A673 (cell line): ENCODE data around the gene KCNA2. TPM values are rescaled to one million over a fixed set of nuclear protein-coding genes. Genes with fewer than 3 reads are reported as not detected.

ENCODE experiments used
- BruUV-seq: library from RNA; stranded (reverse); fragments of 400-500 nt; replicated peaks from 2 replicates; lab custom pipeline; 2021; lab: Mats Ljungman, UMichigan
- CTCF ChIA-PET: fragments of 300-600 bp; sonication (Branson Sonifier 250); formaldehyde crosslinking; loops from one replicate; lab custom pipeline; 2022; ENCODE audit warnings: antibody characterized with exemption; lab: Charles Lee
- POLR2A ChIA-PET: fragments of 300-600 bp; sonication (Branson Sonifier 250); formaldehyde crosslinking; loops from one replicate; lab custom pipeline; 2022; ENCODE audit warnings: antibody characterized with exemption; ENCODE audit not compliant: low non-redundant PET; lab: Charles Lee
- DNase-seq: peaks from one replicate; pipeline ENCODE4 v3.0.0-alpha.2; 2015; ENCODE audit warnings: low spot score
- H3K27ac ChIP-seq: fragments of 200-600 bp; sonication (generic); 2 replicates; pipeline ENCODE4 v1.5.1; 2016; ENCODE audit warnings: mixed run types, low read depth, mild to moderate bottlenecking, mixed read lengths, antibody characterized with exemption, low read length; ENCODE audit not compliant: poor library complexity, severe bottlenecking
- H3K27me3 ChIP-seq: fragments of 200-600 bp; sonication (generic); replicated peaks from 2 replicates; pipeline ENCODE4 v1.6.1; 2017; ENCODE audit warnings: mixed run types, low read depth, mild to moderate bottlenecking, mixed read lengths, antibody characterized with exemption, low read length; ENCODE audit not compliant: insufficient read depth, poor library complexity
- H3K36me3 ChIP-seq: fragments of 200-600 bp; sonication (generic); 2 replicates; pipeline ENCODE4 v1.6.1; 2016; ENCODE audit warnings: mixed run types, mild to moderate bottlenecking, mixed read lengths, antibody characterized with exemption, low read length; ENCODE audit not compliant: insufficient read depth, poor library complexity, severe bottlenecking
- H3K4me1 ChIP-seq: fragments of 200-600 bp; sonication (generic); 2 replicates; pipeline ENCODE4 v1.6.1; 2017; ENCODE audit warnings: mixed run types, mild to moderate bottlenecking, mixed read lengths, antibody characterized with exemption, low read length; ENCODE audit not compliant: insufficient read depth, poor library complexity, severe bottlenecking
- H3K4me3 ChIP-seq: fragments of 200-600 bp; sonication (generic); 2 replicates; pipeline ENCODE4 v1.5.1; 2016; ENCODE audit warnings: low read depth, mixed run types, mild to moderate bottlenecking, mixed read lengths, low read length; ENCODE audit not compliant: poor library complexity, severe bottlenecking
- H3K9me3 ChIP-seq: fragments of 200-600 bp; sonication (generic); 2 replicates; pipeline ENCODE4 v1.6.1; 2016; ENCODE audit warnings: mixed run types, low read depth, mild to moderate bottlenecking, mixed read lengths, antibody characterized with exemption, low read length; ENCODE audit not compliant: poor library complexity, severe bottlenecking
- CTCF ChIP-seq: fragments of 300-800, 200-600 bp; sonication (generic); conservative IDR thresholded peaks from 2 replicates; pipeline ENCODE4 v1.5.1; 2017; ENCODE audit warnings: low read depth, mild to moderate bottlenecking, antibody characterized with exemption, low read length, moderate library complexity, mixed read lengths
- EZH2 ChIP-seq: fragments of 200-600 bp; sonication (generic); IDR thresholded peaks from 2 replicates; pipeline ENCODE4 v1.6.1; 2017; ENCODE audit warnings: borderline replicate concordance, low read depth, mild to moderate bottlenecking, mixed read lengths, antibody characterized with exemption, low read length; ENCODE audit not compliant: poor library complexity, severe bottlenecking
- intact Hi-C: fragments of 100-400 bp; cut with micrococcal nuclease; formaldehyde crosslinking; loops from one replicate; pipeline ENCODE4 v1.10.0; 2022; ENCODE audit not compliant: unreplicated experiment
- total RNA-seq: library from RNA; stranded (reverse); gene quantifications from 2 replicates; pipeline ENCODE4 v1.2.3, GENCODE V29; 2021

The KCNA2 gene
- total RNA-seq, 1 experiment from 2014 or later = 46.6 TPM

- intact Hi-C loops = no loop called here
- Histone ChIP-seq H3K4me3 (no peak overlapping the region), H3K27ac (no peak overlapping the region), H3K36me3 (no peaks in the 10 kb centered on the region), H3K27me3 (peaks cover 4% of the 10 kb centered on the region), H3K9me3 (no peaks in the 10 kb centered on the region), H3K4me1 (no peaks in the 10 kb centered on the region)
- BruUV-seq = no TSS peak
- DNase-seq = no peak
- TF ChIP-seq CTCF = no peak
- TF ChIP-seq EZH2 = no peak
- ChIA-PET CTCF (no interaction called here), POLR2A (interaction anchor here (0.5 kb wide), 1 partner anchor 537 kb away, joined by 3 read pairs; no protein-coding TSS in a partner anchor)
These were observed 24.4 kb downstream of the KCNA2 start for GRCh38 chr1:110581682-110582145.

- Histone ChIP-seq H3K4me3 (no peak overlapping the region), H3K4me1 (no peaks in the 10 kb centered on the region), H3K9me3 (no peaks in the 10 kb centered on the region), H3K36me3 (no peaks in the 10 kb centered on the region), H3K27me3 (peaks cover 4% of the 10 kb centered on the region), H3K27ac (no peak overlapping the region)
- ChIA-PET CTCF (no interaction called here), POLR2A (no interaction called here)
- no peak for DNase-seq
- TF ChIP-seq EZH2 (no peak), CTCF (no peak)
- intact Hi-C loops = no loop called here
- BruUV-seq = no TSS peak
These were observed 25.9 kb downstream of the KCNA2 start for GRCh38 chr1:110580244-110580643.

- TF ChIP-seq EZH2 (no peak), CTCF (no peak)
- intact Hi-C loops = no loop called here
- Histone ChIP-seq H3K36me3 (no peaks in the 10 kb centered on the region), H3K9me3 (no peaks in the 10 kb centered on the region), H3K4me3 (no peak overlapping the region), H3K4me1 (no peaks in the 10 kb centered on the region), H3K27me3 (peaks cover 4% of the 10 kb centered on the region), H3K27ac (no peak overlapping the region)
- DNase-seq = no peak
- BruUV-seq = no TSS peak
- POLR2A ChIA-PET = no interaction called here
- CTCF ChIA-PET = no interaction called here
These were observed 26.7 kb downstream of the KCNA2 start for GRCh38 chr1:110579460-110579859.
